ENCODE results near the gene NDUFB7. TPM values are rescaled to one million over a fixed set of nuclear protein-coding genes. Genes with fewer than 3 reads are reported as not detected.
A peak's percentile ranks its signal among the peaks of the same experiment; 100 is the strongest.
"Not testable (repeated sequence)": the region's sequence is repeated elsewhere in the genome, so short reads cannot be mapped to it uniquely, and the experiment has no call there.

The NDUFB7 gene
- total RNA-seq, 3 donors from 2014 or later, result 172 to 255 (median 241) TPM

DNA sequence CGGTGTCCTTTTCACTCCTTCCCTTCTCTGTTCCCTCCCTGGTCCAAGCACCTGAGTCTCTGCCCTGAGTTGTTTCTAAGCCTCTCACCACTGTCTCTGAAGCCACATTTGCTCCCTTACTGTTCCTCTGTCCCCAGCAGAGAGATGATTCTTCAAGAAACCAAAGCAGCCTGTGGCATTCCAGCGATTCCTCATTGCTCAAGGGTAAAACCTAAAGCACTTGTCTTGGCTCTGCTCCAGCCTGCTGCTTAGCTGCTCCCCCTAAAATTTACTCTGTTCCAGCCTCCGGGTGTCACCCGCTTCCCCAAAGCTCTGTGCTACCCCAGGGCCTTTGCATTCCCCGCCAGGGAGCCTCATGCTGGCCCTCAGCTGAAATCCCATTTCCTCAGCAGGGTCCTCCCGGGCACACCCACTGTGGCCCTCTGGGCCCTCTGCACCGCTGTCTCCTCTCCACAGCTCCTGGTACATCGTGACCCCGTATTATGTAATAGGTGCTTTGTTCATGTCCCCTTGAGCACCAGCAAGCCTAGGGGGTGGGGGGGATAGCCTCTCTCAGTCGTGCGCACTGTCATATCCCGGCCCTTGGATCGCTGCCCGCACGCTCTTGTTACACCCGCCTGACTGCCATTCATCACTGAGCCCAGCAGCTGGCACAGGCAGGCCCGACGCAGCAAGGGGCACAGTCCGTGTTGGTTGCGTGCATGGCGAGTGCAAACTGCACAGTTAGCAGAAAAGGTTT, 26.7 kb downstream of the NDUFB7 start:
- peaks cover 9% of the 10 kb centered on the region for H3K4me1 ChIP-seq (ENCODE audit: low read depth)
- intact Hi-C loops (cut with DNase I, micrococcal nuclease), result no loop called here
- TF ChIP-seq, protein P1, sequence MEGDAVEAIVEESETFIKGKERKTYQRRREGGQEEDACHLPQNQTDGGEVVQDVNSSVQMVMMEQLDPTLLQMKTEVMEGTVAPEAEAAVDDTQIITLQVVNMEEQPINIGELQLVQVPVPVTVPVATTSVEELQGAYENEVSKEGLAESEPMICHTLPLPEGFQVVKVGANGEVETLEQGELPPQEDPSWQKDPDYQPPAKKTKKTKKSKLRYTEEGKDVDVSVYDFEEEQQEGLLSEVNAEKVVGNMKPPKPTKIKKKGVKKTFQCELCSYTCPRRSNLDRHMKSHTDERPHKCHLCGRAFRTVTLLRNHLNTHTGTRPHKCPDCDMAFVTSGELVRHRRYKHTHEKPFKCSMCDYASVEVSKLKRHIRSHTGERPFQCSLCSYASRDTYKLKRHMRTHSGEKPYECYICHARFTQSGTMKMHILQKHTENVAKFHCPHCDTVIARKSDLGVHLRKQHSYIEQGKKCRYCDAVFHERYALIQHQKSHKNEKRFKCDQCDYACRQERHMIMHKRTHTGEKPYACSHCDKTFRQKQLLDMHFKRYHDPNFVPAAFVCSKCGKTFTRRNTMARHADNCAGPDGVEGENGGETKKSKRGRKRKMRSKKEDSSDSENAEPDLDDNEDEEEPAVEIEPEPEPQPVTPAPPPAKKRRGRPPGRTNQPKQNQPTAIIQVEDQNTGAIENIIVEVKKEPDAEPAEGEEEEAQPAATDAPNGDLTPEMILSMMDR (IDR thresholded peaks at IDR 0.05), result no peak
- no peaks in the 10 kb centered on the region for H3K36me3 ChIP-seq (ENCODE audit: low read depth)
- no peak overlapping the region for H3K4me3 ChIP-seq
- ATAC-seq (peak; percentile 12), DNase-seq (no peak)
- H3K9me3 ChIP-seq, result no peaks in the 10 kb centered on the region

DNA sequence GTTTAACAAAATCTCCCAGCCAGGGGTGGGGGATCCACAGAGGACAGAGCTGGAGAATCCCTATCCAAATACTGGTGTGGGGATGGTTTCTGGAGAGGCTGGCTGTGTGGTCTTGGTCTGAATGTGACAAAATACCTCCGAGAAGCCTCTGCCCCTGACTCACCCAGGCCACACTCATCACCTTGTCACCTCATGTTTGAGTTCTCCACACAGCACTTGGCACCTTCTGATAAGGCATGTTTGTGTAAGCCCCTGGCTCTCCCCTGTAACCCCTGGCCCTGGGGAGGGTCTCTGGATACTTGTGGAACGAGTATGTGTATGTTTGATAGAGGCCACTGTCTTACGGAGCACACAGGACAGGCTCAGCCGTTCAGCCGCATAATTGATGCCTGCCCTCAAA, 27.8 kb downstream of the NDUFB7 start:
- no peak for ATAC-seq

GRCh38 chr19:14542711-14543328, 29.0 kb downstream of the NDUFB7 start:
- DNase-seq (no peak), ATAC-seq (peak; percentile 29)
- peaks cover 1% of the 10 kb centered on the region for H3K4me1 ChIP-seq (ENCODE audit: low read depth)
- TF ChIP-seq, protein P1 (IDR thresholded peaks at IDR 0.05), result no peak
- H3K36me3 ChIP-seq (ENCODE audit: low read depth), result no peaks in the 10 kb centered on the region
- H3K9me3 ChIP-seq, result no peaks in the 10 kb centered on the region
- no peak overlapping the region for H3K4me3 ChIP-seq
- intact Hi-C loops (cut with DNase I, micrococcal nuclease), result no loop called here

More for the DNA sequence above, 27.8 kb downstream of the NDUFB7 start:
- no peaks in the 10 kb centered on the region for H3K36me3 ChIP-seq (ENCODE audit: low read depth)
- H3K9me3 ChIP-seq, result no peaks in the 10 kb centered on the region
- DNase-seq, result no peak
- H3K4me1 ChIP-seq (ENCODE audit: low read depth), result no peaks in the 10 kb centered on the region
- TF ChIP-seq, protein P1 (IDR thresholded peaks at IDR 0.05), result no peak
- intact Hi-C loops (cut with DNase I, micrococcal nuclease), result no loop called here
- no peak overlapping the region for H3K4me3 ChIP-seq

DNA sequence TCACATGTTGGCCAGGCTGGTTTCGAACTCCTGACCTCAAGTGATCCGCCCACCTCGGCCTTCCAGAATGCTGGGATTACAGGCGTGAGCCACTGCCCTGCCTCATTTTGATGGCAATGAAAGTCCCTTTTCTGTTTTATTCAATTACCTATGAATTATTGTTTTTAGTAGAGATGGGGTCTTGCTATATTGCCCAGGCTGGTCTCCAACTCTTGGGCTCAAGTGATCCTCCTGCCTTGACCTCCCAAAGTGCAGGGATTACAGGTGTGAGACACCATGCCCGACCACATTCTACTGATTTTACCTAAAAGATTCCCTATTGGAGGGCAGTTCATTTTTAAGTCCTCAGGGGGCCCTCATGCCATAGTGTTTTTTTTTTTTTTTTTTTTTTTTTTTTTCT, 29.9 kb downstream of the NDUFB7 start:
- H3K36me3 ChIP-seq (ENCODE audit: low read depth); H3K9me3 ChIP-seq; ATAC-seq; H3K4me1 ChIP-seq (ENCODE audit: low read depth); DNase-seq; H3K4me3 ChIP-seq; intact Hi-C loops (cut with DNase I, micrococcal nuclease): not testable (repeated sequence)

DNA sequence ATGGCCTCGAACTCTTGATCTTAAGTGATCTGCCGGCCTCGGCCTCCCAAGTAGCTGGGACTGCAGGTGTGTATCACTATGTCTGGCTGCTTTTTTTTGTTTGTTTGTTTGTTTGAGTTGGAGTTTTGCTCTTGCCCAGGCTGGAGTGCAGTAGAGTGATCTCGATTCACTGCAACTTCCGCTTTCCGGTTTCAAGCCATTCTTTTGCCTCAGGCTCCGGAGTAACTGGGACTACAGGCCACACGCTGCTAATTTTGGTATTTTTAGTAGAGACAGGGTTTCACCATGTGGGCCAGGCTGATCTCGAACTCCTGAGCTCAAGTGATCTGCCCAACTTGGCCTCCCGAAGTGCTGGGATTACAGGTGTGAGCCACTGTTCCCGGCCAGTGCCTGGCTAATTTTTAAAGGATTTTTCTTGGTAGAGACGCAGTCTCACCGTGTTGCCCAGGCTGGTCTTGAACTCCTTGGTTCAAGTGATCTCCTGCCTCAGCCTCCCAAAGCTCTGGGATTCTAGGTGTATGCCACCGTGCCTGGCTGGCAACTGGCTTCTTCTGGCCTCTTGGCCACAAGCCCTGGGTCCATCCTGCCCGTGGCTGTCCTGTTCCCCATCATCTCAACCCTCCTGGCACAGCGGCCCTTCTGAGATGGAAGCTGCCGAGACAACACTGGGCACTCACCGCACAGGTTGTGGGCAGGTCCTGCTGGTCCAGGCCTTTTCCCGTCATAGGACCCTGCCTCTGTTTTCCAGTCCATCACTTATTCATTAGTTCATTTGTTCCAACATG, 30.9 kb downstream of the NDUFB7 start:
- no peak for ATAC-seq
- no peaks in the 10 kb centered on the region for H3K9me3 ChIP-seq

More for the DNA sequence above, 30.9 kb downstream of the NDUFB7 start:
- TF ChIP-seq, protein P1 (IDR thresholded peaks at IDR 0.05), result no peak
- Histone ChIP-seq H3K4me1 (ENCODE audit: low read depth) (peaks cover 7% of the 10 kb centered on the region), H3K4me3 (no peak overlapping the region), H3K36me3 (ENCODE audit: low read depth) (no peaks in the 10 kb centered on the region)
- no peak for DNase-seq
- intact Hi-C loops (cut with DNase I, micrococcal nuclease), result no loop called here

Measured in mucosa of descending colon (tissue), 3 donors.